HAP-1 (cell line): ENCODE data around the gene FAAP24.
"Not testable (repeated sequence)": the region's sequence is repeated elsewhere in the genome, so short reads cannot be mapped to it uniquely, and the experiment has no call there.

Source experiments
- DNase-seq, 2 experiments: peaks; one replicate each; pipeline ENCODE4 v3.0.0-alpha.2; 2016 to 2020; ENCODE audit warnings: low spot score in 2 of 2
- H3K27me3 ChIP-seq: fragments of 250-450 bp; sonication (Bioruptor Pico); 2 replicates; pipeline ENCODE4 v1.5.1; 2020; ENCODE audit warnings: low read depth, mild to moderate bottlenecking, moderate library complexity
- H3K36me3 ChIP-seq: fragments of 250-450 bp; sonication (Bioruptor Pico); replicated peaks from 2 replicates; pipeline ENCODE4 v1.5.1; 2020; ENCODE audit warnings: mild to moderate bottlenecking
- H3K4me1 ChIP-seq: fragments of 250-450 bp; sonication (Bioruptor Pico); 2 replicates; pipeline ENCODE4 v1.5.1; 2020; ENCODE audit warnings: mild to moderate bottlenecking
- H3K4me3 ChIP-seq: fragments of 250-450 bp; sonication (Bioruptor Pico); 2 replicates; pipeline ENCODE4 v1.5.1; 2020; ENCODE audit warnings: mild to moderate bottlenecking, moderate library complexity
- H3K9me3 ChIP-seq: fragments of 250-450 bp; sonication (Bioruptor Pico); 2 replicates; pipeline ENCODE4 v1.5.1; 2020; ENCODE audit warnings: mild to moderate bottlenecking, moderate library complexity
- in situ Hi-C: fragments of 300-500 bp; cut with MboI; formaldehyde crosslinking; loops from 3 replicates; pipeline ENCODE4 v1.14.3; 2020; ENCODE audit warnings: low sequenced_read_pairs, inconsistent platforms, mixed read lengths

The FAAP24 gene

DNA sequence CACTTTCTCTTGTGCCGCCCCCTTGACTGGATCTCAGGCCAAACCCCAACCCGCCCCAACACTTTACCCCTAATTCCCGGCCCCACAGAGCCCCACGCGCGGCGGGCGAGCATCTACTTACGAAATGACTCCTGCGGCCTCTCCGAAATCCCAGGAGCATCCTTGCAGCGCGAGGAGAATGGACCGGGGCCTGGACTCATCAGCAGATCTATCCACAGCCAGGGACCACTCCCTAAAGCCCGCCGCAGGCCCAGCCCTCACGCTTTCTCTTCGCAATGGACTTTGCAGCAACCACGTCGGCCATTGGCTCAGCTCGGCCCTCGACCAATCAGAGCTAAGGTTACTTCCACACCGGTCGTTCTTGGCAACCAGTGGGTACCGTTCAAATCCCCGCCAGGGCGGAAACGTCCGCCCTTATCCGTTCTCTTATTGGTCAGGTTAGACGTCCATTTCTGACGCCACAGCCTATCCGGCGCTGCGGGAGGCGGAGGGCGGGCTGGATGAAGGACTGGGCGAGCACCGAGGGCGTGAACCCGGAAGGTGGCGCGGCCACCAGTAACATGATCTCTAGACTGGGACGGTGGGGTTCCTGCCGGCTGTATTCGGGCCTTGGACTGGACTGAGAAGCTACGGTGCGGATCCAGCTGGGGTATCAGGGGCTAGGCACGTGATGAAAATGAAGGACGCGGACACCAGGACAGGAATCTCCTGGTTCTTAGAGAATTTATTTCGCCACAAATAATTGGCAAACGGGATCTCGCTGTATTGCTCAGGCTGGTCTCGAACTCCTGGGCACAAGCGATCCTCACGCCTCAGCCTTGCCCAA, at the start of gene FAAP24, which contains the start of gene CEP89:
FAAP24 (plus strand) TSS at position 528 of the 826 bp plus-strand sequence. CDS start 955 bp downstream, outside the sequence.
CEP89 (minus strand) TSS at position 244 of the 826 bp plus-strand sequence; CDS start at position 160, 84 bp downstream.
- in situ Hi-C loops, result loop anchor here (10.0 kb wide), 2 partner anchors 143 to 287 kb away; no protein-coding TSS in a partner anchor
- H3K9me3 ChIP-seq, result no peaks in the 10 kb centered on the region
- DNase-seq, result peak; percentile 97 to 98
- H3K4me3 ChIP-seq, result peak within 1 kb of the TSS; percentile 87
- peaks cover 4% of the 10 kb centered on the region; the same call in 1 of the 2 replicates for H3K4me1 ChIP-seq
- H3K36me3 ChIP-seq, result peaks cover 12% of the 10 kb centered on the region
- H3K27me3 ChIP-seq, result no peaks in the 10 kb centered on the region

DNA sequence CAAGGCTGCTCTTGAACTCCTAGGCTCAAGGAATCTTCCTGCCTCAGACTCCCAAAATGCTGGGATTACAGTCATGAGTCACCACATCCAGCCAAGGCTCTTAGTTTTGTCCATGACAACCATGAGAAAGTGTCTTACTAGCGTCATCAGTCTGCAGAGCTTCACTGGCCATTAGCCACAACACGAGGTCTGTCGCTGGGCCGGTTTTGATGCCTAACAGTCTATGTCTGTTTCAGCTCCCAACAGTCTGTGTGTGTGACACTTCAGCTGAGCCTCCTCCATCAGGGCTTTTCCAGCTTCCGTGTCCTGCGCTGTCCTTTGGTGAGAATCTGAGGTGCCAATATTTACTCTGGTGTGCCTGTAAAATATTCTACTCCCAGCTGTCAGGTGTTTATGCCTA, 47.8 kb upstream of the FAAP24 start:
- DNase-seq, result no peak
- no peaks in the 10 kb centered on the region for H3K4me1 ChIP-seq
- no peak overlapping the region for H3K4me3 ChIP-seq
- no peaks in the 10 kb centered on the region for H3K27me3 ChIP-seq
- in situ Hi-C loops, result no loop called here
- no peaks in the 10 kb centered on the region for H3K9me3 ChIP-seq
- H3K36me3 ChIP-seq, result no peaks in the 10 kb centered on the region

DNA sequence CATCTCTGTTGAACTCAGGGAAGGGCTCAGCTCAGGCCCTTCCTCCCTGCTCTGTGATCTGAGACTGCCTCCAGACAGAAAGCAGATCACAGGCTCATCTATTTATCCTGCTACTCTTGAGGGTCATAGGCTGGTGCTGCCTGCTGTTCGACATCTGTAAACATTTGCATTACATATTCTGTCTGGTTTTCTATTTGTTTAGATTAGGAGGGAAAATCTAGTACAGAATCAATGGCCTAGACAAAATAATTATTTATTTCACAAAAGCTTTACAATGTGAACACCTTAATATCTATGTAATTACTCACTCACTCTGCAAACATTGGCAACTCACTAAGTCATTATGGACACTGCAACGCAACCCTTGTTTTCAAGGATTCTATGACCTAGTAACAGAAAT, 43.2 kb upstream of the FAAP24 start:
- Histone ChIP-seq H3K36me3 (no peaks in the 10 kb centered on the region), H3K9me3 (no peaks in the 10 kb centered on the region), H3K4me3 (no peak overlapping the region), H3K4me1 (no peaks in the 10 kb centered on the region), H3K27me3 (no peaks in the 10 kb centered on the region)
- DNase-seq, result no peak
- in situ Hi-C loops, result no loop called here

- in situ Hi-C loops, result no loop called here
- Histone ChIP-seq H3K4me3 (no peak overlapping the region), H3K36me3 (no peaks in the 10 kb centered on the region), H3K27me3 (no peaks in the 10 kb centered on the region), H3K4me1 (no peaks in the 10 kb centered on the region), H3K9me3 (no peaks in the 10 kb centered on the region)
- no peak for DNase-seq
Measured at GRCh38 chr19:32930567-32930966, 41.5 kb upstream of the FAAP24 start.

DNA sequence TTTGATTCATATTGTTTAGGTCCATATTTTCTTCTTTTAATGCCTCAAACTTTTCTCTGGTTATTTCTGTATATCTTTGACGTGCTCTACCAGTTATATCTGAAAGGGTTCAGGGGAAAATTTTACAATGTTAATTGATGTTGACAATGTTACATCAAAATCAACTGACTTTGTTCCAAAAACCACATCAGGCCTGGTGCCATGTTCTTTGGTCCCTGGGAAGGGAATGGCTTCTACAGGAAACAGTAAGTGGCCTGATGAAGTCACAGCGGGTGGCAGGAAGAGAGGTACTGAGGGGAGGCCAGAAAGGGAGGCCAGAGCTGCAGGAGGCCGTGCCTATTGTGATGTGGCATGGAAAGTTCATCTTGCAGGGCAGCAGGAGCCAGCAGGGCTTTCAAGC, 38.5 kb upstream of the FAAP24 start:
- no peak for DNase-seq
- H3K9me3 ChIP-seq, result no peaks in the 10 kb centered on the region
- in situ Hi-C loops, result no loop called here
- H3K36me3 ChIP-seq, result no peaks in the 10 kb centered on the region
- H3K4me1 ChIP-seq, result no peaks in the 10 kb centered on the region
- H3K4me3 ChIP-seq, result no peak overlapping the region
- H3K27me3 ChIP-seq, result no peaks in the 10 kb centered on the region

DNA sequence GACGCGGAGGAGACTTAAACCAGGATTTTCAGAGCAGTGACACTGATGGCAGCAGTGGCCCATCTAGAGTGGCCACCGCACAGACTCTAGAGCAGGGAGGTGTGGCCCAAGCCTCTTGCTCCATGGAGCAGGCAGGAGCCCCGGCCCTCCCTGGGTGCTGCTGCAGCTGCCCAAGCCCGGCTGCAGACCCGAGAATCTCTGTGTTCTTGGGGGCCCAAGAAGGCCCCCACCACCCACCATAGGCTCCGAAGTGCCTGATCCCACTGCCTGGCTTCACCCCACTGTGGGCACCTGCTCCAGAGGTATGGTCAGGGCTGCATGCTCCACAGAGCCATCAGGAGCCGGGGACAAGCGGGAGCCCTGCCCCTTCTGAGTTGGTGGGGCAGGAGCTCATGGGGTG, 36.4 kb upstream of the FAAP24 start:
- DNase-seq, result no peak
- in situ Hi-C loops, result no loop called here
- no peaks in the 10 kb centered on the region for H3K36me3 ChIP-seq
- no peaks in the 10 kb centered on the region for H3K9me3 ChIP-seq
- no peaks in the 10 kb centered on the region for H3K27me3 ChIP-seq
- no peaks in the 10 kb centered on the region for H3K4me1 ChIP-seq
- no peak overlapping the region for H3K4me3 ChIP-seq

DNA sequence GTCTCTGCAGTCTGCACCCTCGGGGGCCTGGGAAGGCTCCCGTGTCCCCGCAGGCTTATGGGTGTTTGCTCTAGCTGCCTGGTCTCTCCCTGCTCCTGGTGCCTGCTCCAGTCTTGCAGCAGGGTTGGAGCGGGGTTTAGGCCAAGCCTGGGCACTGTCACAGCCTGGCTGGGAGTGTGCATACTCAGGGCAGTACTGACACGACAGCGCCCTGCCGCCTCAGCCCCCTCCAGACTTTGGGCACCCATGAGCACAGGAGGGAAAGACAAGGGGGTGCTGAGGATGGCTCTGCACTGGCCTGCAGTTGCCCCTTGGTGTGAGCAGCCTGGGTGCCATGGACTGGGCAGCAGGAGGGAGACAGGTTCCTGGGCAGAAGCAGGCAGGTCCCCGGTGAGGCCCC, 36.0 kb upstream of the FAAP24 start:
- no peak overlapping the region for H3K4me3 ChIP-seq
- in situ Hi-C loops, result no loop called here
- H3K36me3 ChIP-seq, result no peaks in the 10 kb centered on the region

DNA sequence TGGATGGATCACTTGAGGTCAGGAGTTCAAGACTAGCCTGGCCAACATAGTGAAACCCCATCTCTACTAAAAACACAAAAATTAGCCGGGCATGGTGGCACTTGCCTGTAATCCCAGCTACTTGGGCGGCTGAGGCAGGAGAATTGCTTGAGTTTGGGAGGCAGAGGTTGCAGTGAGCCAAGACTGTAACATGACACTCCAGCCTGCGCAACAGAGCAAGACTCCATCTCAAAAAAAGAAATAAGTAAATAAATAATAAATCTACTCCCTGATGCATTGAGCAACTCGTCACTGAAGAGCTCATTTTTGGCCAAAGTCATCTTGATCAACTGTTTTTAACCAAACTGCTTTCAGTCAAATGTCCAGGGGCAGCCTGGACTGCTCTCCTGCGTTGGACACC, 30.8 kb upstream of the FAAP24 start:
- in situ Hi-C loops, result not testable (repeated sequence)

More for the DNA sequence above, 36.0 kb upstream of the FAAP24 start:
- no peak for DNase-seq
- Histone ChIP-seq H3K27me3 (no peaks in the 10 kb centered on the region), H3K9me3 (no peaks in the 10 kb centered on the region), H3K4me1 (no peaks in the 10 kb centered on the region)

GRCh38 chr19:32945260-32945659, 26.8 kb upstream of the FAAP24 start:
- no peak for DNase-seq
- no peaks in the 10 kb centered on the region for H3K9me3 ChIP-seq
- in situ Hi-C loops, result no loop called here
- H3K4me3 ChIP-seq, result no peak overlapping the region
- no peaks in the 10 kb centered on the region for H3K27me3 ChIP-seq
- H3K4me1 ChIP-seq, result no peaks in the 10 kb centered on the region
- peaks cover 11% of the 10 kb centered on the region for H3K36me3 ChIP-seq

More for the DNA sequence above, 30.8 kb upstream of the FAAP24 start:
- not testable (repeated sequence) for H3K36me3 ChIP-seq, H3K9me3 ChIP-seq, H3K4me1 ChIP-seq, H3K27me3 ChIP-seq, DNase-seq, H3K4me3 ChIP-seq

- in situ Hi-C loops, result no loop called here
- Histone ChIP-seq H3K4me3 (no peak overlapping the region), H3K9me3 (no peaks in the 10 kb centered on the region), H3K36me3 (peaks cover 11% of the 10 kb centered on the region; the same call in 1 of the 2 replicates), H3K4me1 (peaks cover 4% of the 10 kb centered on the region; the same call in 1 of the 2 replicates), H3K27me3 (no peaks in the 10 kb centered on the region)
- no peak for DNase-seq
Measured at GRCh38 chr19:32966750-32967149, 5.3 kb upstream of the FAAP24 start.

DNA sequence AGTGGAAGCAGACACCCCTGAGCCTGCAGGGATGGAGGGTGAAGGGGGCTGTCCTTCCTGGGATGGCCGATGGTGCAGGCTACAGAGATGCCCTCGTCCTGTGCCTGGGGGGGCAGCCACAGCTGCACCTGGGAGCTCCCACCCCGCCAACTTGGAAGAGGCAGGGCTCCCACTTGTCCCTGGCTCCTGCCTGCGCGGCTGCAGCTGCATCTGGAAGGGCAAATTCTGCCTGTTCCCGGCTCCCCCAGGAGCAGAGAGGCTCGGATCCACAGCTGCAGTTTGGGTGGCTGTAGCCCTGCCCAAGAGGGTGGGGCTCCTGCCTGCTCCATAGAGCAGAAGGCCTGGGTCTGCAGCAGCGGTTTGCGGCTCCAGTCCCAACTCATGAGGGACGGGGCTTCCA, 2.5 kb upstream of the FAAP24 start:
- Histone ChIP-seq H3K4me3 (no peak overlapping the region), H3K36me3 (peaks cover 9% of the 10 kb centered on the region; the same call in 1 of the 2 replicates), H3K4me1 (peaks cover 4% of the 10 kb centered on the region; the same call in 1 of the 2 replicates), H3K27me3 (no peaks in the 10 kb centered on the region), H3K9me3 (no peaks in the 10 kb centered on the region)
- in situ Hi-C loops, result no loop called here
- no peak for DNase-seq

DNA sequence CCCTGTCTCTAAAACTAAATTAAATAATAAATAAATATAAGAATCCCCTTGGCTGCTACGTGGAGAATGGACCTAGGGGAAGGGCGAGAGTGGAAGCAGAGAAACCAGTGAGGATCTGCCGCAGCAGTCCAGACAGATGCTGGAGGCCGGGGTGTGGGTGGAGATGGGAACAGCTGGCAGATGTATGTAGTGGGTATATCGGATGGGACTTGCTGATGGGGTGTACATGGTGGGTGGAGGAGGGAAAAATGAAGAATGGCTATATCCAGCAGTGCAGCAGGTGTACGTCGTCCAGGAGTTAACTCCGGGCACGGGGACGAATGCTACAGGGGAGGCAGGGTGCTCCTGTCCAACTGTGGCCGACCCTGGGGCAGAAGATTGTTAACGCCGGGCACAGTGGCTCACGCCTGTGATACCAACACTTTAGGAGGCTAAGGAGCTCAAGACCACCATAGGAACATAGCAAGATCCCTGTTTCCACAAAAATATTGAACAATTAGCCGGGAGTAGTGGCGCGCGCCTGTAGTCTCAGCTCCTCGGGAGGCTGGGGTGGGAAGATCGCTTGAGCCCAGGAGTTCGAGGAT, 938 bp upstream of the FAAP24 start:
- DNase-seq, result no peak
- H3K4me1 ChIP-seq, result peaks cover 4% of the 10 kb centered on the region; the same call in 1 of the 2 replicates
- H3K4me3 ChIP-seq, result peak overlapping the region; percentile 87
- no peaks in the 10 kb centered on the region for H3K27me3 ChIP-seq
- no peaks in the 10 kb centered on the region for H3K9me3 ChIP-seq
- H3K36me3 ChIP-seq, result peaks cover 11% of the 10 kb centered on the region
- in situ Hi-C loops, result loop anchor here (10.0 kb wide), 2 partner anchors 144 to 286 kb away; no protein-coding TSS in a partner anchor

DNA sequence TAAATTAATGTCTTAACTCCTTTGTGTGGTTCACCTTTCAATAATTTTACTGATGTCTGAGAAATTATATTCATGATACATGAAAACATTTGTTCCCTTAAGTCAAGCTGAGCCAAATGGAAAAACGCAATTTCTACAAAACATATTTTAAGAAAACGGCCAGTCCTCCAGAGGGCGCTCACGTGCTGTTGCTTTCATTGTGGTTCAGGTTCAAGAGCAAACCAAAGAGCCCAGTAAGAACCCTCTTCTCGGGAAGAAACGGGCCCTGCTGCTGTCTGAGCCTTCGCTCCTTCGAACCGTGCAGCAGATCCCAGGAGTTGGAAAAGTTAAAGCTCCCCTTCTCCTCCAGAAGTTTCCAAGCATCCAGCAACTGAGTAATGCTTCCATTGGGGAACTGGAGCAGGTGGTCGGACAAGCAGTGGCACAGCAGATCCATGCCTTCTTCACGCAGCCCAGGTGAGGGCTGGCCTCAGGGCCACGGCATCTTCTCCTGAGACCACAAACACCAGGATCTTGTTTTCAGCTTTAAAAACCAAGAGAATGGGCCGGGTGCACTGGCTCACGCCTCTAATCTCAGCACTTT, 4.3 kb downstream of the FAAP24 start:
- H3K4me1 ChIP-seq, result no peaks in the 10 kb centered on the region
- peaks cover 22% of the 10 kb centered on the region for H3K36me3 ChIP-seq
- in situ Hi-C loops, result loop anchor here (5.0 to 10.0 kb wide), 3 partner anchors 138 to 292 kb away; no protein-coding TSS in a partner anchor
- no peak overlapping the region for H3K4me3 ChIP-seq
- H3K9me3 ChIP-seq, result no peaks in the 10 kb centered on the region
- DNase-seq, result peak; percentile 45 to 85
- no peaks in the 10 kb centered on the region for H3K27me3 ChIP-seq
